CD1c-positive myeloid dendritic cell (primary cell): ENCODE results near the gene DLGAP4.
"Not testable (repeated sequence)": the region's sequence is repeated elsewhere in the genome, so short reads cannot be mapped to it uniquely, and the experiment has no call there.

Experiments used
- DNase-seq: peaks from one replicate; pipeline ENCODE4 v3.0.0-alpha.2; 2016; ENCODE audit errors: extremely low spot score

DLGAP4 gene

GRCh38 chr20:36473164-36473563 lies 167.0 kb downstream of the DLGAP4 start:
- DNase-seq = no peak

GRCh38 chr20:36474563-36474962 lies 168.4 kb downstream of the DLGAP4 start:
- DNase-seq = no peak

- DNase-seq = not testable (repeated sequence)
These were observed 168.9 kb downstream of the DLGAP4 start for GRCh38 chr20:36475054-36475453.

GRCh38 chr20:36477475-36477874 lies 171.3 kb downstream of the DLGAP4 start:
- DNase-seq = no peak

GRCh38 chr20:36478137-36478905 lies 172.2 kb downstream of the DLGAP4 start:
- DNase-seq = no peak

- DNase-seq = no peak
These were observed 173.8 kb downstream of the DLGAP4 start for GRCh38 chr20:36479938-36480337.

- no peak for DNase-seq
These were observed 174.4 kb downstream of the DLGAP4 start for GRCh38 chr20:36480456-36481048.

GRCh38 chr20:36481380-36482043 lies 175.4 kb downstream of the DLGAP4 start:
- DNase-seq = no peak

- DNase-seq = no peak
These were observed 175.9 kb downstream of the DLGAP4 start for GRCh38 chr20:36482044-36482473.

- DNase-seq = no peak
These were observed 177.2 kb downstream of the DLGAP4 start for GRCh38 chr20:36483209-36483918.

- no peak for DNase-seq
These were observed 178.0 kb downstream of the DLGAP4 start for GRCh38 chr20:36483919-36484808.

- no peak for DNase-seq
These were observed 179.1 kb downstream of the DLGAP4 start for GRCh38 chr20:36485286-36485685.

- no peak for DNase-seq
These were observed 180.9 kb downstream of the DLGAP4 start for GRCh38 chr20:36487069-36487468.

- DNase-seq = no peak
These were observed 184.1 kb downstream of the DLGAP4 start for GRCh38 chr20:36490191-36490590.

GRCh38 chr20:36491901-36492617 lies 185.9 kb downstream of the DLGAP4 start:
- DNase-seq = peak; percentile 45

GRCh38 chr20:36493051-36493800 lies 187.1 kb downstream of the DLGAP4 start:
- DNase-seq = no peak

- no peak for DNase-seq
These were observed 187.6 kb downstream of the DLGAP4 start for GRCh38 chr20:36493801-36494114.

GRCh38 chr20:36496707-36497669 lies 190.8 kb downstream of the DLGAP4 start:
- DNase-seq = no peak

- DNase-seq = no peak
These were observed 191.7 kb downstream of the DLGAP4 start for GRCh38 chr20:36497856-36498255.
